ENCODE data around the gene SLC6A6.

The SLC6A6 gene

GRCh38 chr3:14482271-14482721, 79.9 kb downstream of the SLC6A6 start:
- no peak overlapping the region for H4K8ac ChIP-seq (ENCODE audit: low read depth, low read length)
- H3K4me1 ChIP-seq (ENCODE audit: control insufficient read depth, low read depth, low read length) = no peaks in the 10 kb centered on the region
- H3K36me3 ChIP-seq (ENCODE audit: control insufficient read depth, insufficient read depth, low read length) = peaks cover 17% of the 10 kb centered on the region
- H3K4ac ChIP-seq (ENCODE audit: low read depth, low read length) = no peak overlapping the region
- DNase-seq = no peak
- no peak overlapping the region for H3K27ac ChIP-seq (ENCODE audit: low read depth, low read length)
- no peaks in the 10 kb centered on the region for H3K79me1 ChIP-seq (ENCODE audit: low read length)
- H3K18ac ChIP-seq (ENCODE audit: low read length) = no peak overlapping the region
- no peaks in the 10 kb centered on the region for H3K27me3 ChIP-seq (ENCODE audit: insufficient read depth, low read length, poor library complexity)
- H3K4me2 ChIP-seq (ENCODE audit: low read length) = no peak overlapping the region
- no peaks in the 10 kb centered on the region for H3K79me2 ChIP-seq (ENCODE audit: control insufficient read depth, insufficient read depth, low read length)
- no peak overlapping the region for H2BK15ac ChIP-seq (replicated peaks; ENCODE audit: low read depth)
- no peak overlapping the region for H2BK5ac ChIP-seq (ENCODE audit: low read length)
- H2AK5ac ChIP-seq (ENCODE audit: low read length) = no peak overlapping the region
- no peak overlapping the region for H3K56ac ChIP-seq (ENCODE audit: low read length)
- no peak overlapping the region for H4K5ac ChIP-seq (ENCODE audit: low read length)
- no peak overlapping the region for H2BK120ac ChIP-seq (ENCODE audit: low read depth, low read length)
- no peak overlapping the region for H3K4me3 ChIP-seq (ENCODE audit: low read length)
- H3K9ac ChIP-seq (ENCODE audit: low read length) = no peak overlapping the region
- no CpG with 5 or more reads among the region's 2 CpGs for WGBS (ENCODE audit: extremely low coverage, insufficient coverage, low lambda C conversion rate)
- no peak overlapping the region for H3K23ac ChIP-seq (ENCODE audit: low read length)

DNA sequence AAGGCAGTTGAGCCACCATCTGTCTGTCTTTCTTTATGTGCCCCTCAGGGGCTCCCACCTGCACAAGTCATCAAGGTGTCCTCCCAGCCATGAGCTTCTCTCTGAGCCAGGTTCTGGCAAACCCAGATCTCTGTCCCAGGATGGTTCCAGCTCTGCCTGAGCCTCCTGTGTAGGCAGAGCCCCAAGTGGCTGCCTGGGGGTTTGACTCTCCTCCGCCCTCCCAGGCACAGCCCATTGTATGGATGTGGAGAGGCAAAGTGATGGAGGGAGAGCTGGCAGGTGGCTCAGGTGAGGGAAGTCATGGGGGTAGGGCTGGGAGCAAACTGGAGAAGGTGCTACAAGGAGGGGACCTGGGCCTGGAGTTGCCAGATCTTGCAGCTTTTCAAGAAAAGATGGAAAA, 80.9 kb downstream of the SLC6A6 start:
- WGBS (ENCODE audit: extremely low coverage, insufficient coverage, low lambda C conversion rate) = no CpG with 5 or more reads among the region's 1 CpG
- Histone ChIP-seq H3K4me1 (ENCODE audit: control insufficient read depth, low read depth, low read length) (no peaks in the 10 kb centered on the region), H3K18ac (ENCODE audit: low read length) (no peak overlapping the region), H4K5ac (ENCODE audit: low read length) (no peak overlapping the region), H2BK5ac (ENCODE audit: low read length) (no peak overlapping the region), H3K9ac (ENCODE audit: low read length) (no peak overlapping the region), H3K4me3 (ENCODE audit: low read length) (no peak overlapping the region), H3K79me1 (ENCODE audit: low read length) (no peaks in the 10 kb centered on the region), H3K27ac (ENCODE audit: low read depth, low read length) (no peak overlapping the region), H3K4ac (ENCODE audit: low read depth, low read length) (no peak overlapping the region), H3K27me3 (ENCODE audit: insufficient read depth, low read length, poor library complexity) (no peaks in the 10 kb centered on the region), H3K79me2 (ENCODE audit: control insufficient read depth, insufficient read depth, low read length) (no peaks in the 10 kb centered on the region), H3K4me2 (ENCODE audit: low read length) (no peak overlapping the region), H3K56ac (ENCODE audit: low read length) (no peak overlapping the region), H2AK5ac (ENCODE audit: low read length) (no peak overlapping the region), H4K8ac (ENCODE audit: low read depth, low read length) (no peak overlapping the region), H2BK120ac (ENCODE audit: low read depth, low read length) (no peak overlapping the region), H3K23ac (ENCODE audit: low read length) (no peak overlapping the region), H3K36me3 (ENCODE audit: control insufficient read depth, insufficient read depth, low read length) (peaks cover 15% of the 10 kb centered on the region), H2BK15ac (replicated peaks; ENCODE audit: low read depth) (no peak overlapping the region)
- DNase-seq = no peak

DNA sequence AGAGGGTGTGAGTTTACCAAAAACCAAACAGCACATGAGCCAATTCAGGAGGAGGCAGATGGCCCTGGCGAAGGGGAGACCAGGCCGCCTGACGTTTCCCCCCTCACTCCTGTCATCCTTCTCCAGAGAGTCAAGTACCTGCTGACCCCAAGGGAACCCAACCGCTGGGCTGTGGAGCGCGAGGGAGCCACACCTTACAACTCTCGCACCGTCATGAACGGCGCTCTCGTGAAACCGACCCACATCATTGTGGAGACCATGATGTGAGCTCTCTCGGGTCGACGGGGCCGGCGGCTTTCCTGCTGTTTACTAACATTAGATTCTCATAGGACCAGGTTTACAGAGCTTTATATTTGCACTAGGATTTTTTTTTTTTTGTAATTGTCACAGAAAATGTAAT, 82.3 kb downstream of the SLC6A6 start:
- Histone ChIP-seq H3K4ac (ENCODE audit: low read depth, low read length) (no peak overlapping the region), H2BK15ac (replicated peaks; ENCODE audit: low read depth) (no peak overlapping the region), H3K18ac (ENCODE audit: low read length) (no peak overlapping the region), H3K9ac (ENCODE audit: low read length) (no peak overlapping the region), H2BK120ac (ENCODE audit: low read depth, low read length) (no peak overlapping the region), H3K79me1 (ENCODE audit: low read length) (no peaks in the 10 kb centered on the region), H3K79me2 (ENCODE audit: control insufficient read depth, insufficient read depth, low read length) (no peaks in the 10 kb centered on the region), H3K27me3 (ENCODE audit: insufficient read depth, low read length, poor library complexity) (no peaks in the 10 kb centered on the region), H3K23ac (ENCODE audit: low read length) (no peak overlapping the region), H4K8ac (ENCODE audit: low read depth, low read length) (no peak overlapping the region), H3K27ac (ENCODE audit: low read depth, low read length) (no peak overlapping the region), H2AK5ac (ENCODE audit: low read length) (no peak overlapping the region), H3K36me3 (ENCODE audit: control insufficient read depth, insufficient read depth, low read length) (peaks cover 9% of the 10 kb centered on the region), H3K56ac (ENCODE audit: low read length) (no peak overlapping the region), H3K4me1 (ENCODE audit: control insufficient read depth, low read depth, low read length) (no peaks in the 10 kb centered on the region), H3K4me2 (ENCODE audit: low read length) (no peak overlapping the region), H2BK5ac (ENCODE audit: low read length) (no peak overlapping the region), H3K4me3 (ENCODE audit: low read length) (no peak overlapping the region), H4K5ac (ENCODE audit: low read length) (no peak overlapping the region)
- no CpG with 5 or more reads among the region's 17 CpGs for WGBS (ENCODE audit: extremely low coverage, insufficient coverage, low lambda C conversion rate)
- no peak for DNase-seq

GRCh38 chr3:14485981-14486380, 83.6 kb downstream of the SLC6A6 start:
- no peak overlapping the region for H4K5ac ChIP-seq (ENCODE audit: low read length)

DNA sequence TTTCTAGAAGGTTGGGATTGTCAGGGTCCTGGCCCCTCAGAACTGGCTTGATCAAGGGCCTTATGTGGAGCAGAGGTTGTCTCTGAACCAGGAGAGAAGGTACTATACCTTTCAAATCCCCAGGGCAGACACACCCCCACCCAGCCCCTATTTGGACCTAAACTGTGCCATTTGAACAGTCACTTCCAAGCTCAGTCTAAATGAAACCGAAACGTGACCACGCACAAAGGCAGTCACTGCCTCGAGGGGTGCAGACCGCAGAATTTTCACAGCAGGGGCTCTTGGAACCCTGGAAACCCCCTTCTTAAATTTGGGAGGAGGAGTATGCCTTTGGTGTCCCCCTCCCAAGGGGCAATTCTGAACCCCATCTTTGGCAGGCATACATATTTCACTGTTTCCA, 84.1 kb downstream of the SLC6A6 start:
- H3K23ac ChIP-seq (ENCODE audit: low read length) = no peak overlapping the region
- H3K27me3 ChIP-seq (ENCODE audit: insufficient read depth, low read length, poor library complexity) = no peaks in the 10 kb centered on the region
- H4K8ac ChIP-seq (ENCODE audit: low read depth, low read length) = no peak overlapping the region
- DNase-seq = no peak
- no peak overlapping the region for H3K27ac ChIP-seq (ENCODE audit: low read depth, low read length)
- H3K79me1 ChIP-seq (ENCODE audit: low read length) = no peaks in the 10 kb centered on the region
- no CpG with 5 or more reads among the region's 5 CpGs for WGBS (ENCODE audit: extremely low coverage, insufficient coverage, low lambda C conversion rate)
- H2BK15ac ChIP-seq (replicated peaks; ENCODE audit: low read depth) = no peak overlapping the region
- no peak overlapping the region for H2AK5ac ChIP-seq (ENCODE audit: low read length)
- no peak overlapping the region for H4K5ac ChIP-seq (ENCODE audit: low read length)
- H3K4me2 ChIP-seq (ENCODE audit: low read length) = no peak overlapping the region
- H3K4ac ChIP-seq (ENCODE audit: low read depth, low read length) = no peak overlapping the region
- no peak overlapping the region for H3K9ac ChIP-seq (ENCODE audit: low read length)
- no peak overlapping the region for H2BK120ac ChIP-seq (ENCODE audit: low read depth, low read length)
- H3K4me1 ChIP-seq (ENCODE audit: control insufficient read depth, low read depth, low read length) = no peaks in the 10 kb centered on the region
- peaks cover 7% of the 10 kb centered on the region for H3K36me3 ChIP-seq (ENCODE audit: control insufficient read depth, insufficient read depth, low read length)
- H3K79me2 ChIP-seq (ENCODE audit: control insufficient read depth, insufficient read depth, low read length) = no peaks in the 10 kb centered on the region
- no peak overlapping the region for H2BK5ac ChIP-seq (ENCODE audit: low read length)
- no peak overlapping the region for H3K56ac ChIP-seq (ENCODE audit: low read length)
- H3K4me3 ChIP-seq (ENCODE audit: low read length) = no peak overlapping the region
- no peak overlapping the region for H3K18ac ChIP-seq (ENCODE audit: low read length)

More at GRCh38 chr3:14485981-14486380, 83.6 kb downstream of the SLC6A6 start:
- Histone ChIP-seq H3K18ac (ENCODE audit: low read length) (no peak overlapping the region), H3K23ac (ENCODE audit: low read length) (no peak overlapping the region), H3K9ac (ENCODE audit: low read length) (no peak overlapping the region), H3K4me2 (ENCODE audit: low read length) (no peak overlapping the region), H3K4ac (ENCODE audit: low read depth, low read length) (no peak overlapping the region), H2BK5ac (ENCODE audit: low read length) (no peak overlapping the region), H3K4me1 (ENCODE audit: control insufficient read depth, low read depth, low read length) (no peaks in the 10 kb centered on the region), H3K27ac (ENCODE audit: low read depth, low read length) (no peak overlapping the region), H4K8ac (ENCODE audit: low read depth, low read length) (no peak overlapping the region), H3K79me1 (ENCODE audit: low read length) (no peaks in the 10 kb centered on the region), H3K79me2 (ENCODE audit: control insufficient read depth, insufficient read depth, low read length) (no peaks in the 10 kb centered on the region), H3K4me3 (ENCODE audit: low read length) (no peak overlapping the region), H2BK120ac (ENCODE audit: low read depth, low read length) (no peak overlapping the region), H3K56ac (ENCODE audit: low read length) (no peak overlapping the region), H3K27me3 (ENCODE audit: insufficient read depth, low read length, poor library complexity) (no peaks in the 10 kb centered on the region), H3K36me3 (ENCODE audit: control insufficient read depth, insufficient read depth, low read length) (peaks cover 7% of the 10 kb centered on the region), H2AK5ac (ENCODE audit: low read length) (no peak overlapping the region), H2BK15ac (replicated peaks; ENCODE audit: low read depth) (no peak overlapping the region)
- no peak for DNase-seq
- no CpG with 5 or more reads among the region's 3 CpGs for WGBS (ENCODE audit: extremely low coverage, insufficient coverage, low lambda C conversion rate)

DNA sequence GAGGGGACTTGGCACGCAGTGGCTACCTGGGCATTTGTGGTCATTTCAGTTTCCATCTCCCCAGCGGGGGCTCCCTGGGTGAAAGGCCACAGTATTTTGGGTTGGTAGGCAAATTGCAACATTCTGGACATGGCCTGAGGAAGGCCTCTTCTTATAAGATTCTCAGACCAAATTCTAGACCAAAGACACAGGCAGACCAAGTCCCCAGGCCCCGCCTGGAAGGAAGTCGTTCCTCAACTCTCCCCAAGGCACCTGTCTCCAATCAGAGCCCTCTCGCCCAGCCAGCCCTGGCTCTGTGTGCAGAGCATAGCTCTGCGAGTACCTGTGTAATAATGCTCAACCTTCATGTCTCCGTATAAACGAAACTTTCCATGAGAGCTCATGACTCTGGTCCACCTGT, 84.7 kb downstream of the SLC6A6 start:
- Histone ChIP-seq H2BK5ac (ENCODE audit: low read length) (no peak overlapping the region), H2BK15ac (replicated peaks; ENCODE audit: low read depth) (no peak overlapping the region), H3K9ac (ENCODE audit: low read length) (no peak overlapping the region), H4K8ac (ENCODE audit: low read depth, low read length) (no peak overlapping the region), H3K18ac (ENCODE audit: low read length) (no peak overlapping the region), H2BK120ac (ENCODE audit: low read depth, low read length) (no peak overlapping the region), H3K56ac (ENCODE audit: low read length) (no peak overlapping the region), H3K4ac (ENCODE audit: low read depth, low read length) (no peak overlapping the region), H3K4me2 (ENCODE audit: low read length) (no peak overlapping the region), H3K79me2 (ENCODE audit: control insufficient read depth, insufficient read depth, low read length) (no peaks in the 10 kb centered on the region), H3K79me1 (ENCODE audit: low read length) (no peaks in the 10 kb centered on the region), H2AK5ac (ENCODE audit: low read length) (no peak overlapping the region), H4K5ac (ENCODE audit: low read length) (no peak overlapping the region), H3K4me1 (ENCODE audit: control insufficient read depth, low read depth, low read length) (no peaks in the 10 kb centered on the region), H3K36me3 (ENCODE audit: control insufficient read depth, insufficient read depth, low read length) (peaks cover 2% of the 10 kb centered on the region), H3K27ac (ENCODE audit: low read depth, low read length) (no peak overlapping the region), H3K27me3 (ENCODE audit: insufficient read depth, low read length, poor library complexity) (no peaks in the 10 kb centered on the region), H3K23ac (ENCODE audit: low read length) (no peak overlapping the region), H3K4me3 (ENCODE audit: low read length) (no peak overlapping the region)
- no CpG with 5 or more reads among the region's 8 CpGs for WGBS (ENCODE audit: extremely low coverage, insufficient coverage, low lambda C conversion rate)
- no peak for DNase-seq
